Measurements from ENCODE around the gene PIGL.

- no peak for TF ChIP-seq CTCF (IDR thresholded peaks at IDR 0.05; ENCODE audit: low read length)
- no peak for TF ChIP-seq EZH2 (optimal IDR thresholded peaks at IDR 0.05; ENCODE audit: low read depth, low read length)
- TF ChIP-seq EZH2phosphoT487 (IDR thresholded peaks at IDR 0.05; ENCODE audit: low read length): no peak
Measured at GRCh38 chr17:16302856-16303255, 85.8 kb downstream of the PIGL start.

Measured in MM.1S (cell line).